GM19023 (cell line): Measurements from ENCODE around the gene SV2B.
"Not testable (repeated sequence)": the region's sequence is repeated elsewhere in the genome, so short reads cannot be mapped to it uniquely, and the experiment has no call there.

Experiments
- ATAC-seq: cut with Tn5 transposase; IDR thresholded peaks from one replicate; pipeline ENCODE4 v1.9.1; 2021; ENCODE audit warnings: mild to moderate bottlenecking, moderate library complexity; ENCODE audit not compliant: unreplicated experiment

The SV2B gene

GRCh38 chr15:91304210-91304609 is 204.2 kb downstream of the SV2B start:
- no peak for ATAC-seq

GRCh38 chr15:91304786-91305185 is 204.7 kb downstream of the SV2B start:
- ATAC-seq: no peak

GRCh38 chr15:91306144-91306543 is 206.1 kb downstream of the SV2B start:
- no peak for ATAC-seq

- ATAC-seq: no peak
These were observed 207.5 kb downstream of the SV2B start for GRCh38 chr15:91307601-91308000.

GRCh38 chr15:91308199-91308598 is 208.1 kb downstream of the SV2B start:
- ATAC-seq: no peak

GRCh38 chr15:91308855-91309254 is 208.8 kb downstream of the SV2B start:
- no peak for ATAC-seq

- ATAC-seq: no peak
These were observed 211.9 kb downstream of the SV2B start for GRCh38 chr15:91311986-91312385.

- no peak for ATAC-seq
These were observed 216.1 kb downstream of the SV2B start for GRCh38 chr15:91316126-91316525.

GRCh38 chr15:91318516-91318915 is 218.5 kb downstream of the SV2B start:
- ATAC-seq: no peak

GRCh38 chr15:91318931-91319330 is 218.9 kb downstream of the SV2B start:
- no peak for ATAC-seq

- ATAC-seq: no peak
These were observed 219.5 kb downstream of the SV2B start for GRCh38 chr15:91319371-91320059.

GRCh38 chr15:91320101-91320500 is 220.0 kb downstream of the SV2B start:
- no peak for ATAC-seq

- ATAC-seq: no peak
These were observed 229.9 kb downstream of the SV2B start for GRCh38 chr15:91329914-91330313.

GRCh38 chr15:91331581-91331980 is 231.5 kb downstream of the SV2B start:
- no peak for ATAC-seq

- ATAC-seq: no peak
These were observed 235.6 kb downstream of the SV2B start for GRCh38 chr15:91335702-91336101.

- ATAC-seq: no peak
These were observed 236.6 kb downstream of the SV2B start for GRCh38 chr15:91336687-91337086.

- ATAC-seq: no peak
These were observed 238.7 kb downstream of the SV2B start for GRCh38 chr15:91338766-91339165.

- ATAC-seq: no peak
These were observed 242.0 kb downstream of the SV2B start for GRCh38 chr15:91342097-91342496.

GRCh38 chr15:91344912-91345311 is 244.9 kb downstream of the SV2B start:
- ATAC-seq: not testable (repeated sequence)

GRCh38 chr15:91345736-91346135 is 245.7 kb downstream of the SV2B start:
- ATAC-seq: no peak

- no peak for ATAC-seq
These were observed 246.2 kb downstream of the SV2B start for GRCh38 chr15:91346259-91346658.

- ATAC-seq: no peak
These were observed 248.9 kb downstream of the SV2B start for GRCh38 chr15:91348752-91349500.
